GM21367 (cell line): ENCODE results near the gene WDFY1.

Experiments used
- ATAC-seq: cut with Tn5 transposase; IDR thresholded peaks from one replicate; pipeline ENCODE4 v1.9.1; 2021; ENCODE audit not compliant: unreplicated experiment

WDFY1 gene

DNA sequence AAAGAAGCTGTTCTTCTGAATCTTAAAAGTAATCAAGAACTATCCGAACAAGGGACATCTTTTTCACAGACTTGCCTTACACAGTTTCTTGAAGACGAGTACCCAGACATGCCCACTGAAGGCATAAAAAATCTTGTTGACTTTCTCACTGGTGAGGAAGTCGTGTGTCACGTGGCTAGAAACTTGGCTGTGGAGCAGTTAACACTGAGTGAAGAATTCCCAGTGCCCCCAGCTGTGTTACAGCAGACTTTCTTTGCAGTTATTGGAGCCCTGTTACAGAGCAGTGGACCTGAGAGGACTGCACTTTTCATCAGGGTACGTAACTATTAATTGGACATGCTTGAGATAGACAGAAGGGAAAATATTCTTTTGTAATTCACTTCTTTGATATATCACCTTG is 14.6 kb upstream of the WDFY1 start:
- ATAC-seq: no peak

DNA sequence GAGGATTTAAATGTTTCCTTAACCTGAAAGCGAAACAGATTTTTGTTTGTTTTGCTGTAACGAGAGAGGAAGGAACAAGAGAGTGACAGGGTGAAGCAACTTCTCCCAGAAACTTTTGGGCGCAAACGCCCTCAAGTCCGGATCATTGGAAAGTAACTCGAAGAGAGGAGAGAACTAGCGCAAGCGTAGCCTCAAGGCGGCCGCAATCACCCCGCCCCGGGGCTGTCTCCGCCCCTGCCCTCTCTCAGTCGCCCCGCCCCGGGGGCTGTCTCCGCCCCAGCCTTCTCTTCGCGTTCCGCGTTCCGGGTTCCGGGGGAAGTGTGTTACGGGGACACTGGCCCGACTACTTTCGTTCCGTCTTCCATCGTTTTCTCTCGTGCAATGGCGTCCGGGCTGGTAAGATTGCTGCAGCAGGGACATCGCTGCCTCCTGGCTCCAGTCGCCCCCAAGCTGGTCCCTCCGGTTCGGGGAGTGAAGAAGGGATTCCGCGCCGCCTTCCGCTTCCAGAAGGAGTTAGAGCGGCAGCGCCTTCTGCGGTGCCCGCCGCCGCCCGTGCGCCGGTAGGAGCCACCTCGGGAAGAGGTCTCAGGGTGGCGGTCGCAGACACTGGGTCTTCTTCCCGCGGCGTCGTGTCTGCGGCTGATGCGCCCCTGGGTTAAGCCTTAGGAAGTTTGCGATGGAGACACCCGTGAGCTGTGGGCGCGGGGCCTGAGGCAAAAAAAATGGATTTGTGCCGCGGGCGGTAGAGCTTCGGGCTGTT is 12.1 kb upstream of the WDFY1 start, which contains the start of gene MRPL44:
Gene MRPL44, plus strand, starts transcription at position 372 of the 760 bp plus-strand sequence. Its CDS starts 10 bp downstream, at position 382.
- peak; percentile 83 for ATAC-seq

DNA sequence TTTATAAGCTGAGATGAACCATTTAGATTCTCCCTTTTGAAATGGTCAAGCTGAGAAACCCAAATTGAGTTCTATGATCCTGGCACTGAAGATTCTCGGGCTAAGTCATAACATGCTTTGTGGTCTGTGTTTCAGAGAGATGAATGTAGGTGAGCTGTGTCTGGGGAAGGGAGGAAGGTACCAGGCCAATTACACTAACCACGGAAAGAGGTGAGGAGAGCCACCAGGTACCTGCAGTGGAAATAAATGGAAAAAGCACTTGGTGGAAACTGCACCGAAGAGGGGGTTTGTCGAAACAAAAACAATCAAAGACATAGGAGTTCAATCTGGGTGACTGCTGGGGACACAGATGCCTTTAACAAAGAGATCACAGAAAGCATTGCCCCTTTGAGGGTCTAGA is 11.2 kb upstream of the WDFY1 start:
- peak; percentile 27 for ATAC-seq

DNA sequence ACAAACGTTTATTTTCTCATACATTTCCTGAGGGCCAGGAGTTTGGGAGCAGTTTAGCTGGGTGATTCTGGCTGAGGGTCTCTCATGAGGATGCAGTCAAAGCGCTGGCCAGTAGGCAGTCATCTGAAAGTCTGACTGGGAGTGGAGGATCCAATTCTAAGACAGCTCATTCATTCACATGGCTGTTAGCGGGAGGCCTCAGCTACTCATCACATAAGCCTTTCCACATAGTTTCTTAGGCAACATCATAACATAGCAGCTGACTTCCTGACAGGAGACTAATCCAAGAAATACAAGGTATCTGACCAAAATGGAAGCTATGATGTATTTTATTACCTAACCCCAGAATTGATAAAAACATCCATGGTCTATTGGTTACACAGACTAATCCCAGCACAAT is 9.3 kb upstream of the WDFY1 start:
- no peak for ATAC-seq

DNA sequence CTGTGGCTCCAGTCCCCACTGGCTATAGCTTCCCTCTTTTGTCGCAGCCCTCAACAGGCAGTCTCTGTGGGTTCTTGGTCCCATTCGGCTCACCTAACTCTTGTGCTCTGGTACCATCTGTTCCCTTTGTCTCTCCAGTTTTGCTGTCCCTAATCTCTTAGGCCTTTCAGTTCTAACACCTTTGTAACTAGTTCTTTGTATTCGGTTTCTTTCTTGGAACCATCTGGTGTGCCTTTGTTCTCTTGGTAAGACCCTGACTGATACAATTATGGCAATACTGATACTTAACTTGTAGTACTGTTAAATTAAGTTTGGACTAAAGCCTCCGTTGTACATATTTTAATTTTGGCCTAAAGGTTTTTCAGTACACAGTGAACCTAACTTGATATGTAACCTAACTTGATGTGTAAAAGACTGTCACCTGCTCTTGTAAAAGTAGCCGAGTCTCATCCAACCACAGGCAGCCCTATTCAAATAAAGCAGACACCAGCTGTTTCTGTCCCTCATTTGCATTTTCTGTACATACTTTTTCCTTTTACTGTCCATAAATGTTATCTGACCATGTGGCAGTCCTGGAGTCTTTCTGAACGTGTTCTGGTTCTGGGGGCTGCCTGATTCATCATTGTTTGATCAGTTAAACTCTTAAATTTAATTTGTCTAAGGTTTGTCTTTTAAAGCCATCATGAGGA is 7.3 kb upstream of the WDFY1 start:
- ATAC-seq: peak; percentile 53

DNA sequence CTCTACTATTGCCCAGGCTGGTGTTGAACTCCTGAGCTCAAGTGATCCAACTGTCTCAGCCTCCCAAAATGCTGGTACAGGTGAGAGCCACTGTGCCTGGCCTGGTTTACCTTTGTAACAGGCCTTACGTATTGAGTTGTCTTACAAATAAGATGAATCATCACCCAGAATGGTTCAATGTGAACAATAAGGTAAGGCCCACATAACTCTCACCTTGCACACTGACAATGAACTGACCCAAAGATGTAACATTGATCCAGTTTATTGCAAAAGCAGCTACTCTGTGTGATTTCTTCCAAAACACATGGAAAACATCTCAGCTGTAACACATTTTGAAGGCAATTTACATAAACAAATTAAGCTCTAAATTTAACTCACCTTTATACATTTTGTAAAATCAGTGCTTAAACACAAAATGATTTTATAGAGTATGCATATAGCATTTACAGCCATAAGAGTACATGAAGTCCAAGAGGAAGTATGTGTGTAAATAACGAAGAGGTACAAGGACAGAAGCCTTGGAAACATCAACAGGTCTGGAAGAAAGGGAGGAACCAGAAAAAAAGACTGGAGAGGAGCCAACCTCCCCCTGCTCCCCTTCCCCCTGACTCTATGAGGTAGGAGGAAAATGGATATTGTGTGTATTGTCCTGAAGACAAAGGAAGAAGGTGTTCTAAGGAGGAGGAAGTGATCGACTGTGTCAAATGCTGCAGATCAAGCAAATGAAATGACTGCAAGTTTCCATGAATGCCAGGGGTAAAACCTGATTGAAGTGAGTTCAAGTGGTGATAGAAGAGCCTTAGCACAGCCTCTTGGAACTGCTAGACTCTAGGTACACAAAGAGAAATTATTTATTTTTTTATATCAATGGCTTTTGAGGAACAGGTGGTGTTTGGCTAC is 5.6 kb upstream of the WDFY1 start:
- ATAC-seq: no peak

DNA sequence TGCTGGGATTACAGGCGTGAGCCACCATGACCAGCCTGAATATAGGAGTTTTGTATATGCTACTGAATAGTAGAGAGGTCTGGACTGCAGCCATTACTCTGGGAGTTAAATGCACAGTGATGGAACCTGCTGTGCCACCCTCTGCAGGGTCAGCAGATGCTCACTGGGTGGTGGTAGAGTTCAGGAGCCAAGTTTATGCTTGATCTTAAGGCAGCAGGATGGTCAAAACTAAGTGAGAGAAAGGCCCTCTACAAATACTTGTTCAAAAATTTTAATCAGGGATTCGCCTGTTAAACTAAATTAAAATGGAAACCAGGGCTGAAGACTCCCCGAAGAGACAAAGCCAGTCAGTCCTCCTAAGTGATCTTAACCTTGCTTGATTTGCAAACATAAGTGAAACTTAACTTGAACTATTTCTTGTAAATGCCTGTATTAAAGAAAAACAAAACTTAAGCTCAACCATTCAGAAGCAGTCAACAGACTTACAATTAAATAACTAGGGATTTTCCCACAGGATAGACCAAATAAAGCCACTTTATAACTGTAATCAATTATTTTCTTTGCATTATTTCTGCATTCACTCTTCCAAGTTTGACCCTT is 4.2 kb upstream of the WDFY1 start:
- no peak for ATAC-seq

DNA sequence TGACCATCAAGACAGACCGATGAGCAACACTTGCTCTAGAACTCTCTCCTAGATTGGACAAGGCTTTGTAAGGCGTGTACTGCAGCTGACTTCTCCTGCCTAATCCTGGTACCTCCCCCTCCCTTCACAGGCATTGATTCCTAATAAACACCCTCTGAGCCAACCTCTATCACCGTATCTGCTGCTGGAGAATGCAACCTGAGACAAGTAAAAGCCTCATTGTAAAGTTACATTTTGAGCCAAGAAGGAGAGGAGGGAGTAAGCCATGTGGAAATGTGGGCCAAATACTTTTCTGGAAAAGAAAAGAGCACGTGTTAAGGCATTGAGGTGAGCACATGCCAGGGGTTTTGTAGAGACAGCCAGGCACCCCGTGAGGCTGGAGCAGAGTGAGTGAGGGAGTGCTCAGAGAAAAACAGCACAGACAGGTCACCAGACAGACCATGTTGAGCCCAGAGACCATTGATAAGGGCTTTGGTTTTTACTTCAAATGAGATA is 2.6 kb upstream of the WDFY1 start:
- ATAC-seq: no peak

DNA sequence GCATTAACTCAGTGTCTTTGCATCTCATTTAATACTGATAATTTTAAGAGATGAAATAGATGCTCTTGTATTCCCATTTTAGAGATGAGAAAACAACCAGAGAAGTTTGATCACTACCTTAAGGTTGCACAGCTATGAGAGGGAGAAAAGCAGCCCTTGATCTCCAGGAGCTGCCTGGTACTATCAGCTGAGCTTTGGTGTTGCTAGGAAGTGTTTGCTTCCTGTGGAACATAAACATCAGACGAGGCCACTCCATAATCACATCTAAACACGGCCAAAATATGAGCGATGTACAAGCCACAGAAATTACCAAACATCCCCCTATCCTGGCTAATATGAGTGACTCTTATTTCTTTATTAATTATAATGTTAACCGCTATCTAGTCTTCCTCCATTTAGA is 620 bp upstream of the WDFY1 start:
- ATAC-seq: no peak

DNA sequence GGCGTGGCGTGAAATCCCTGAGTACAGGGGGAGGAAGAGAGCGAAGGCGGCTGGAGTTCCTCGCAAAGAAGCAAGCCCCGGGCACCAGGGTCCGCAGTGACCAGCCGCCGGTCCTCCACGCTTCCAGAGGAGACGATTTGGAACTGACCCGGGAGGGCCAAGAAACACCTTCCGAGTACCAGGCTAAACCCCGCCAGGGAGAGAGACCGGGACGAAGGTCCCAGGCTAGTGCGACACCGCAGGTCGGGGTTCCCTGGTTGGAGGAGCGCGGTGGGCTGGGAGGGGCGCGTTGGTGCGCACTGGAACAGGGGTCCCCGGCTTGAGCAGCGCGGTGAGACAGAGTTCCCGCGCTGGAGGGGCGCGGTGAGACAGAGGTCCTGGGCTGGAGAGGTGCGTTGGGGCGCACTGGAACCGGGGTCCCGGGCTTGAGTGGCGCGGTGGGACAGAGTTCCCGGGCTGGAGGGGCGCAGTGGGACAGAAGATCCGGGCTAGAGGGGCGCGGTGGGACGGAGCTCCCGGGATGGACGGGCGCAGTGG is 901 bp downstream of the WDFY1 start:
- no peak for ATAC-seq

DNA sequence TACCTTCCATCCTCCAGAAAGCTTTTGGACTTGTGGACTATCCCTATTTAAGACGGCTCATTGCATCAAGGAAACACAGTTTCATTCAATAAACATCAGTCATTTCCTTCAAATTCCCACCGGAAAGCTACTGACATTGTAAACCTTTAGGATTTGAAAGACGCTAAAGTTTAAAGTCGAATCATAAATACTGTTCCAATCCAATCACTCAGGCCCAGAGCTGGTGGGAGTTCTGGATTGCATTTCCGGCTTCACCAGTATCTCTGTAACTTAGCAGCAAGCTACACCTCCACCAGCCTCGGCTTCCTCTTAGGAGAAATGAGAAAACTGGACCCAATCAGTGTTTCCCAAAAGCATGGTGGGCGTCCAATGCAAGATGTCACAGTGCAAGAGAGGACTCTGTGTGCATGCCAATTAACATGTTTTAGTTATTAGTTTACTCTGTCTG is 1.6 kb downstream of the WDFY1 start:
- no peak for ATAC-seq

DNA sequence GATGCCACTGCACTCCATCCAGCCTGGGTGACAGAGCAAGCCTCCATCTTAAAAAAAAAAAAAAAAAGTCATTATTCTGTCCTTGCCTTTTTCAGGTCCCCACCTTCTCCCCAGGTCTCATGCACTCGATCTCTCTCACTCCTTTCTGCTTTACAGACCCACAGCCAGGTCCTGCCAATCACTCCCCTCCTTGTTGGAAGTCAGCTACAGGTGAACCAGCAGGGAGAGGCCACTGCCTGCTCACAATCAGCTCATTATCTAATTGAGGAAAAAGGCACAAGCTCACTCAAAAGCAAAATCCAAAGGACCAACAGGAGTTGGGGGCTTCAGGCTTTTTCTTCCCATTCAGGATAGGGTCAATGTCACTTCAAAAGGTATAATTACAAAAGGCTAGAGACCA is 2.0 kb downstream of the WDFY1 start:
- ATAC-seq: no peak

DNA sequence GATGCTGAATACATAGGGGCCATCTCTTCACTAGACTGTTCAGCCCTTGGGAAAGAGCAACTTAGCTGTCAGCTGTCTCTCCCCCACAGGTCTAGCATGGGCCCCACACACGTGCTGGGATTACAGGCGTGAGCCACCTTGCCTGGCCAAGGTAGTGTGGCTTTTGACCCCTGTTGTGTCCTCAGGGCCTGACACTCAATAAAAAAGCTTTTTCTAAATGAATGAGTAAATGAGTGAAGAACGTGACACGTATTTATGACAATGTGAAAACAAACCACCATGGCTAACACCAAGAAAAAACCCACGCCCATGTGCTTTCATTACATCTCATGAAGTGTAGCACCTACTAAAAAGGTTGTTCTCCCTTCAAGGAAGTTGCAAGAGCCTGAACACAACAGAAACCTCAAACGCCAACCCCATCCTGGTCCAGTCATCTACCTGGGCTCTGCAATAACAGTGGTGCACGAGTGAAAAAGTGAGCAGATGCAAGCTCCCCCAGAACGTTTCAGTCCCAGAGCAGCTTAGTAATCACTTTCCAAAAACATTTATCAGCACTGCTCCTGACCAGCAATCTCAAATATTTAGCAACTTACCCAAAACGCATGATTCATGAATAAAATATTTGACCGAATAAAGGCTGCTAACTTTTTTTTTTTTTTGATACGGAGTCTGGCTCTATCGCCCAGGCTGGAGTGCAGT is 3.4 kb downstream of the WDFY1 start:
- peak; percentile 44 for ATAC-seq

DNA sequence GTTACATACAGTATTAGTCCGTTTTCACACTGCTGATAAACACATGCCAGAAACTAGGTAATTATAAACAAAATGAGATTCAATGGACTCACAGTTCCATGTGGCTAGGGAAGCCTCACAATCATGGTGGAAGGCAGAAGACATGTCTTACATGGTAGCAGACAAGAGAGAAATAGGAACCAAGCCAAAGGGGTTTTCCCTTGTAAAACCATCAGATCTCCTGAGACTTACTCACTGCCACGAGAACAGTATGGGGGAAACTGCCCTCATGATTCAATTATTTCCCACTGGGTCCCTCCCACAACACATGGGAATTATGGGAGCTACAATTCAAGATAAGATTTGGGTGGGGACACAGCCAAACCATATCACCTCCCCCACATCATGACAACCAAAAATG is 5.7 kb downstream of the WDFY1 start:
- peak; percentile 29 for ATAC-seq

DNA sequence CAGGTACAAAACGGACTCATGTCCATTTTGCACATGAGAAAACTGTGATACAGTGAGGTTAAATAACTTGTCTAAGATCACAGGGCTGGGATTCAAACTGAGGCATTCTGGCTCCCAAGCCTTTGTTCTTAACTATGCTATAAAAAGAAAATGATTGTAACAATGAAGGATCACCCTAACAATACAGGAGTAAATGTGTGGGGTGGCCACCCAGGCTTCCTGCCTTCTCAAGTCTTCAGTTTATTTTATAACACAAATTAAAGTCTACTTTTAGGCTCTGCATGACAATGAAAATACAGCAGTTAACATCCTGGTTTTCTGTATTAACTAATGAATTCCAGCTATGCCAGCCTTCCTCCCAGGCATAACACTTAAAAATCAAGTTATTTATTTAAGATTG is 7.6 kb downstream of the WDFY1 start:
- ATAC-seq: no peak

DNA sequence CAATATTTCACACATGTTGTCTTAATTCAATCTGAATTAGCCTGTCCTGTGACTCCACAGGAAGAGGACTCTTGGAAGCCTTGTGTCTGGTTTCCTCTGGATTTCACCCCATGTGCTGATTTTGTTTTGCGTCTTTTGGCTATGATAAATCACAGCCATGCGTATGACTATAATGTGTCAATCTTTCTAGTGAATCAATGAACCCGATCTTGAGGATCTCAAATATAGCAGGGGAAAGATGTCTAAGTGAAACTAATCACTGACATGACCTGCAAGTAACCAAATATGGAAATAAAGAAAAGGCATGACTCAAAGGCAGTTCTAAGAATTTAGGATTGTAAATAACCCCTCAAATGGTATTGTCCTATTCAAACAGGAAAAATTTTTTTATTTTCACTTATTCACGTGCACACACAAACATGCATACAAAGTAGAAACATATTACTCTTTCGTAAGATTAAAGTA is 8.2 kb downstream of the WDFY1 start:
- no peak for ATAC-seq

DNA sequence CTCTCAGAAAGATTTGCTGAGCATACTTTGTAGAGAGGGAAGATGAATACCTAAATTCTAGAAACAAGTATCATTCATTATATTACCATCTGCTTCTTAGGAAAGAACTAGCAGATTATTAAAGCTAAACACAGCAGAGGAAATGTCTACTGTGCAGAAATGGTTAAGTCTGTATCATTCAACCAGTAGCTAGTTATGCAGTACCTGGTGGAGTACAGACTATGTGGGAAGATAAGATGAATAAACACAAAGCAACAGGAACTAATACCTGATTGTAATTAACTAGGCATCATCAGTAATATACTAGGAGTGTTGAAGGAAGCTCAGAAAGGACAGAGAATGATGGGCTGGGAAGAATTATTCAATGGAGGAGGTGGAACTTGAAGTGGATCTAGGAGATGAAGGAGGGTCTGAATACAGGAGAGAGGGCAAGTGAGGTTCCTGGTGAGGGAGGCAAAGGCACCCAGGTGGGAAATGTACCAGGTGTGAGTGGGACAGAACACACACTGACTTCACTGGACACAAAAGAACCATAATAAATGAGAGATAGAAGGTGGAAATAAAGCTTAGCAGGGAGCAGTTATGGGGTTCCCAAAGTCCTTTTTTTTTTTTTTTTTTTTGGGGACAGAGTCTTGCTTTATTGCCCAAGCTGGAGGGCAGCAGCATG is 9.5 kb downstream of the WDFY1 start:
- no peak for ATAC-seq

DNA sequence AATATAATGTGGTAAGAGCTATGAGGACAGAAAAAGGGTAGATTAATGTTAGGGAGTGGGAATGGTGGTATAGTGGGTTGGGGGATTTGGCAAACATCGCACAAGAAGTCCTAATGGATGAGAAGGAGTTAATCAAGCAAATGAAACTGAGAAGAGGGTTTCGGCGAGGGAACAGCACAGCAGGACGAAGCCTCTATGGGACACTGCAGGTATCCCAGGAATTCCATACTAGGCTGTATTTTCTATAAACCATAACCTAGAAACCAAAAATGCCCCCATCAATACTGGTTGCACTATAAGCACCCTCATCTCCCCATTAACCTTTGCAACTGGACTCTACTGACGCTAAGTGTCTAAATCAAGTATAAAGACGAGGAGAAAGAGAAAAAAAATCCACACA is 10.3 kb downstream of the WDFY1 start:
- ATAC-seq: no peak
